Heart left ventricle (tissue), 13 donors: ENCODE measurements around the gene NRIP2.

Source experiments
- CTCF ChIP-seq, 12 donors: fragments of 200-600 bp; sonication (generic) in 4 of 12; IDR thresholded peaks; one replicate each; pipeline versions ENCODE4 v1.5.0 to v1.8.0; 2018 to 2022; ENCODE audit warnings: antibody characterized with exemption in 12 of 12, mild to moderate bottlenecking in 5 of 12
- POLR2A ChIP-seq, 2 donors: fragments of 450-650 bp; IDR thresholded peaks; one replicate each; pipeline ENCODE4 v1.6.1; 2017; ENCODE audit warnings: antibody characterized with exemption in 2 of 2, mild to moderate bottlenecking in 2 of 2, moderate library complexity in 2 of 2
- donor health status: ischemic (EF 13 %, LVEDD 7.1; RV severe dilation, severe dysfunction).
- donor health status: DM: no; HTN: yes; CAD: no.
- donor health status: DM: no; HTN: no; CAD: no.
- donor health status: ischemic (EF 25% LVEDD 6.9; RV normal size, moderate dysfunction).
- donor health status: ischemic (EF 25% LVEDD 5.7; RV mildly dilated, moderate dysfunction).
- donor health status: ischemic (EF 35%, LVEDD 5.7; RV mildly dilated, moderate dysfunction).
- donor health status: nonischemic (EF 11% LVEDD 7.7; RV severe dilation, severe dysfunction).
- donor health status: DM: yes; HTN: yes; CAD: no.
- donor health status: PGD.
- donor health status: ischemic (EF 29% LVEDD 5.4; RV normal size, mild dysfunction).
- donor health status: nonischemic (EF 23%, LVEDD 6.1; RV moderate dilation, normal function).

- TF ChIP-seq POLR2A (IDR thresholded peaks at IDR 0.05): no peak
- TF ChIP-seq CTCF (IDR thresholded peaks at IDR 0.05): no peak
Observed at GRCh38 chr12:2836574-2836973, 1.7 kb upstream of the NRIP2 start.
